Frontal cortex (tissue), 4 donors: Measurements from ENCODE around the gene C1QTNF5. TPM values are rescaled to one million over a fixed set of nuclear protein-coding genes. Genes with fewer than 3 reads are reported as not detected.
A peak's percentile ranks its signal among the peaks of the same experiment; 100 is the strongest.

ENCODE experiments used
- DNase-seq, 2 donors: peaks; one replicate each; pipeline ENCODE4 v3.0.0; 2012; ENCODE audit warnings: low spot score in 2 of 2
- FAIRE-seq: peaks from 2 replicates; lab custom pipeline; 2012; peaks lifted over from hg19 to GRCh38; lab: Jason Lieb, UNC
- total RNA-seq: library from RNA; depleted of rRNA; stranded (reverse); fragments of >200 nt; gene quantifications from one replicate; pipeline ENCODE4 v1.2.3, GENCODE V29; 2014
- donor health status: control.
- donor health status: control.
- donor health status: control.

The C1QTNF5 gene
- total RNA-seq, 1 donor from 2014 or later: 2.4 TPM

DNA sequence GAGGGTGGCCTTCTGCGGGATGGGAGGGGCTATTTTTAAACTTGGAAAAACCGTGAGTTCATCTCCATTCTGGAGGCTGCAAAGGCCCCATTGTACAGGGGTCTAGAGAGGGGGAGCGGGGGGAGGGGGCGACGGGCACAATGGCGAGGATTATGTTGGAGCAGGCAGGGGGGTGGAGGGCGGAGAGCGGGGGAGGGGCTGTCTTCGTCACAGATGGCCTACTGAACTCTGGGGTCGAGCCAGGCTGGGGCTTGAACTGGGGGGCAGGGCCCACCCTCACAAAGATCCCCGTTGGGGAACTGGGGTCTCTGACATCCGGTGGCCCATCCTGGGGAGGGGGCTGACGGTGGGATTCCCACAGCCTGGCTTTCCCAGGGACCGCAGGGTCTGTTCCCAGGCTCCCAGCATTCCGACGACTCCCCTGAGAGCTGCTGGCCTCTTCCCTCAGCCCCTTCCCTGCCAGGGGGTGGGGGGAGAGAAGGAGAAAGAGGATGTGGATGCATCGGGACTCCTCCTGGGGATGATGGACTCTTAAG is 20.4 kb downstream of the C1QTNF5 start:
- DNase-seq (peak in 1 of 2 donors; percentile 86), FAIRE-seq (no peak)

DNA sequence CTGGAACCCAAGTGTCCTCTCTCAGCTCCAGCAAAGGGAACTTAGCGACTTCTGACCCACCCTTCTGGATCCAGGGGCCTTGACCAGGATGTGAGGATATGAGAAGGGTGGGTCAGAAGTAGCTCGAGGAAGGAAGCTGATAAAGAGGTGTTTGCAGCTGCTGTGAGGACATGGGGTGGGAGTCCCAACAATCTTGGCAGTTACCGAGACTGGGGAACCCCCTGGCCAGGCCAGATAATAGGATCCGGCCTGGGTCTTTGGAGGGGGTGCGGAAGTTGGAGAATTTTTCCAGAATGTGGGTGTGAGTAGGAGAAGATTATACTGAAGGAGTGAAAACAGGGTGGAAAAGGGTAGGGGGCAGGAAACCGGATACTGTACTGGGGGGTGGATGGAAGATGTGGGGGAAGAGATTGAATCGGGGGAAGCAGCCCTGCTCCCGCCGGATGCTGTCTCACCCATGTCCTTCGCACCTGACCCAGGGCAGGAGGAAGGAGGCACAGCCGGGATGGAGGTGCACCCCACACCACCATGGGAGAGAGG is 20.9 kb downstream of the C1QTNF5 start:
- FAIRE-seq (no peak), DNase-seq (no peak)

DNA sequence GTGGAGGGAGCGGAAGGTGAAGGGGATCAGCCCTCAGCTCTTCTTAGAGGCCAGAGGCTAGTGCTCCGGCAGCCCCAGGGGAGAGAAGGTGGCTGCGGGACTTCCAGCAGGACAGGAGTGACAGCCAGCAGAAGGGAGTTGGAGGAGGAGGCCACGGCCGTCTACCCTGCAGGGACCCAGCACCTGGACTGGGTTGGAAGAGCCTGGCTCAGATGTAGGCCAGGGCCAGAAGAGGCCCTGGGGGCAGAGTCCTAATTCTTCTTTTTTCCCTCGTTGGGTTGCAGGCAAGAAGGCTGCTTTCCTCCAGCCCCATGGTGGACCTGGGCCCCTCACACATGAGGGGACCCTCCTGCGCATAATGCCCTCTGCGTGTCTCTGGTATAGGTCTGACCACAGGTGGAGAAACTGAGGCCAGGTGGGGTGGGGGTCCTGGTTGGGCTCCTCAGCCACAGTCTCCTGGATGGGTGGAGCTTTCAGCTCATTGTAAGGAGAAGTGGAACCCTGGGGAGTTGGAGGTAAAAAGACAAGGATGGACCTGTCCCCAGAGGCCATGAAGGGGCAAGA is 21.5 kb downstream of the C1QTNF5 start:
- FAIRE-seq (no peak), DNase-seq (no peak)

DNA sequence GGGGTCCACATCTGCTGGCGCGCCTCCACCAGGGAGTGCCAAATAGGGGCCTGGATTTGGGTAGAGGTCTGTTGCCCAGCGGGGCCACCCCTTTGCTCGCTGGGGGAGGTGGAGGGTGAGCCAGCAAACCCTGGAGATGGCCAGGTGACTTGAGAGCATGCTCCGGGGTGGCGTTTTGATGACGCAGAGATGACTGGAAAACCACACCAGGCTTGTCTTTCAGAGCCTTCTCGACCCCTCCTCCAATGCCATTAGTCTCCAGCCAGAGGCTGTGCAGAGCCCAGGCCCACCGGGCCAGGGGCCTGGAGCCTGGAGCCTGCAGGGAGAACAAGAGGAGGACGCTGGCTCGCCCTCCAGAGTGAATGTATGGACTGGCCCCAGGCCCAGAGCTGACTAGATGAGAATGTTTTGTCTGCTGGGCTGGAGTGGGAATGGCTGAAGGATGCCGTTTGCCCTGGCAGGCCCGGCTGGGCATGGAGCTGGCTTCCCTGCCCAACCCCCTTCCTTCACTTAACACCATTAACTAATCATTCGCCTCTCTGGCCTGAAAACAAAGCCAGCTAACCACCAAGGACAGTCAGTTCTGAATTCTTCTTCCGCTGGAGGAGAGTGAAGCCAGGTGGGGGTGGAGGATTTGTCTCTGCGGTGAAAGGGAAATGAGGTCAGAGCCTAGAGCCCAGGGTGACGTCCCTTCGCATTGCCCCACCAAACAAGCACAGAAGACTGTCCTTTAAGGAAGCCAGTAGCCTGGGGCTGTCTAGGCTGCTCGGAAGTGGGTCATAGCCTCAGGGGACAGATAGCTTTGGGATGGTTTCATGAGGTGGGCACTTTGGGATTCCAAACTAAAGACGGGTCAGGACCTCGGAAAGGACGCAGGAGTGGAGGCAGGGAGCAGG is 22.2 kb downstream of the C1QTNF5 start:
- FAIRE-seq: no peak
- DNase-seq: no peak

DNA sequence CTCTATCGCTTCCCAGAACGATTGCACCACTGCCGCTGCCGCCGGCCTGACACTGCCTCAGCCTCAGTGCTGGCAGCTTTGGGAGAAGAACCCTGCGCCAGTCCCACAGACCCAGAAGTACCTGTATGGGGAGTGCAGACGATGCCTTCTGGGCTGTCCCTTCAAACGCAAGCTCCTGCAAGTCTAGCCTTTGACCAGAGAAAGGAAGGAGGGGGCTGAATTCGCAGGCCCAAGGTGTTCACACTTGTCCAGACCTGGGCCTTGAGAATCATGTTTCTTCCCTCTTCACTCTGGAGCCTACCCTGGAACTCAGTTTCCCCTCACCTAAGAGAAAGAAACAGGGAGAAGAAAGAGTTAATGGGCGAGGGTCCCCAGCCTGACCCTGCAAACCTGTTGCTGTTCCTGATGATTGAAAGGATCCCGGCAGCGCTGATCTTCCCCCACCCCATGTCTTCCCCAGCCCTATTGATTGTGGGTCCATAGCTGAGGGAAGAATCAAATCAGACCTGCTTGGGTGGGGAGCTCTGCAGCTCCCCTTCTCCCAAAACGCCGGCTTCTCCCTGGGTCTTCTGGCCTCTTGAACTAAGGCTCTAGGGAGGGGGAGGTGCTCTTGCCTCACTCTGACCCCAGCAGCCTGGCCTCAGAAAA is 23.0 kb downstream of the C1QTNF5 start:
- FAIRE-seq: no peak
- DNase-seq: no peak

DNA sequence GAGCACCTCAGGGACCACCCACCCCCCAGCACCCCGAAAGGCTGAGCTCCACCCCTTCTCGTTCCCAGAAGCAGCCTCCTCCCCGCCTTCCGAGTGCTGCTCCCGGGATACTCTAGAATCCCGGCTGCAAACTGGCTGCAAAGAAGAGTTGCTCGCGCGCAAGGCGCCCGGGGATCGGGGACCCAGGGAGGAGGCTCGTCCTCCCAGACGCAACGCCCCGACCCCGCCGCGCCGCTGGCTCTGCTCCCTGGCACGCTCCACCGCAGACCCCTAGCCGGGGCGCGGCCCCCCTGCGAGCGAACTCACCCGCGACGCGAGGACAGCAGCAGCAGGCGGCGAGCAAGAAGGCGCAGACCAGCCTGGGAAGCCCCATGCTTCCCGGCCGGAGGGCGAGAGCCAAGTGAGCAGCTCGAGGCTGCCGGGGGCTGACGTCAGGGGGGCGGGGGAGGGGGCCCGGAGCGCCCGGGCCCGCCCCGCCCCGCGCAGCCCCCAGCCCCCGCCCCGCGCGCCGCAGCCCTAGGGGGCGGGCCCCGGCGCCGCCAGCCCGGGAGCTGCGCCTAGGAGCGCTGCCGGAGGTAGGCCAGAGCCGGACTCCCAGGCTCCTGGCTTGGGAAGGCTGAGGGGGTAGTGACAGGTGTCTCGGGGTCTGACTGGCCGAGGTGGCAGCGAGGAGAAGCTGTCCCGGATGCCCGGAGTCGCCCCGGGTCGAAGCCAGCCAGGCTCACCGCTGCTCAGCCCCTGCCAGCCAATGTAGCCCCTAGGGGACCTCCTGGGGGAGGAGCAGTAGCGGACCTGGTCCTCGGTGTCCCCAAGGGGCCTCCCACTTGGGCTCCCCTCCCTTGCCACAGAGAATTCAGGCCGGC is 23.7 kb downstream of the C1QTNF5 start, which contains the start of gene MCAM:
Gene MCAM (minus strand): TSS at position 402 of the 863 bp plus-strand sequence. CDS start 29 bp downstream, at position 373.
- DNase-seq: peak; percentile 78
- FAIRE-seq: no peak

DNA sequence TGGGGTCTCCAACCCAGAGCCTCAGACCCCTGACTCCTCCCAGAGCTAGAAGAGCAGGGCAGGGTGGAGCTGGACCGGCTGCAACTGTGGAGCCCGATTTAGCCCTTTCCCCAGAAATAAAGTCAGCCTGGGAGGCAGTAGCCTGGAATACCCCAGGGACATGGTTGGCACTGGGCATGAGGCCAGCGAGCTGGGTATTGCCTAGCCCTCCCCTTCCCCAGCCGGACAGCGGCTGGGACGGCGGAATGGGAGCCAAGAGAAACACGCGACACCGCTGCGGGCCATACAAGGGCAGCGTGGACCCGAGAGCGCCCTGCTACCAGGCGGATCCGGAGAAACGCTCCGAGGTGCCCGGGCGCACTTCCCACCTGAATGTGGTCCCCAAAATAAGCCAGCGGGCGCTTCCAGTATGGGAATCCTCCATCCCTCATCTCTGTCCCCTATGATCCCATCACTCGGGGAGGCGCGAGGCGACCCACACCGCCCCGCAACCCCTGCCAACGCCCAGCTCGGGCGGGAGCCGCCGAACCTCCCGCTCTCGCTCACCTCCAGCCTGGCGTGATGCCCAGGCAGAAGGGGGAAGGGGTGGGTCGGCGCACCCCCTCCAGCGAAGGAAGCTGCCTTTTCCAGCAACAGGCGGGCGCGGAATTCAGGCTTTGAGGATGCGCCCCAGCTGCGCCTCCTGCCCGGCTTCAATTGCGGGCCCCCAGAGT is 24.5 kb downstream of the C1QTNF5 start:
- FAIRE-seq: no peak
- DNase-seq: peak in 1 of 2 donors; percentile 79

DNA sequence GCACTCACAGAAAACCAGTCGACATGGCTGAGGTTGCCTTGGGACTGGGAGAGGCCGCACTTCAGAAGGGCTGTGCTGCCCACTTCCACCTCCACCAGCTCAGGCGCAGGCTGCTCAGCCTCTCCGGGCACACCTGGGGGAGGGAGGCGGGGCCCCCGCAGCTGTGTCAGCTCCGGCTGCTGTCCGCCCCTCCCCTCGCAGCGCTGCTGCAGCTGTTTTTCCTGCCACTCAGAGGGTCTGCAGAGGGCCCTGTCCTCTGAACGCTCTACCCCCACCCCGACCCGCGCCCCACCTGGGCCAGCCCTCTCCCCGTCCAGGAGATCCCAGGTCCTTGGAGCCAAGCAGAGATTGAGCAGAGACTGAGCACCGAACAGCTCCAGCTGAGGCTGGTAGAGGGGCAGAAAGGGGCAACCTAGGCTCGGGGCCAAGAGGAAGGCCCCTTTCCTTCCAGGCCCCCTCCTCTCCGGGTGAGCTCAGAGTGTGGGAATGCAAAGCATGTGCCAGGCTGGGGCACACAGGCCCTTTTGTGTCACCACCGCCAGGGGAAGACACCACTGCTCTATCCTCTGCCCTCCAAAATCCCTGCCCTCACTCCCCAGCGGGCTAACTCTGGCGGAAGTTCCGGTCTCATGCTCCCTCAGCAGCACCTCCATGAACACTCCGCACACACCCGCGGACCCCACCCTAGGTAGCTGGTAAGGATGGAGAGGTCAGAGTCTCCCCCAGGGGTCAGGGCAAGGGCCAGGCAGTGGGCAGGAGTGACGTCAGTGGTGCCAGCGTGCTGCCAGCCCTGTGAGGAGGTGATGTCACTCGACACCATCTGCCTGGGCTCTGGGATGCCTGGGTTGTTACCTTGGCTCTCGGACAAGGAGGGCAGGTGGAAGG is 25.3 kb downstream of the C1QTNF5 start:
- DNase-seq: peak; percentile 67 to 75
- FAIRE-seq: no peak

DNA sequence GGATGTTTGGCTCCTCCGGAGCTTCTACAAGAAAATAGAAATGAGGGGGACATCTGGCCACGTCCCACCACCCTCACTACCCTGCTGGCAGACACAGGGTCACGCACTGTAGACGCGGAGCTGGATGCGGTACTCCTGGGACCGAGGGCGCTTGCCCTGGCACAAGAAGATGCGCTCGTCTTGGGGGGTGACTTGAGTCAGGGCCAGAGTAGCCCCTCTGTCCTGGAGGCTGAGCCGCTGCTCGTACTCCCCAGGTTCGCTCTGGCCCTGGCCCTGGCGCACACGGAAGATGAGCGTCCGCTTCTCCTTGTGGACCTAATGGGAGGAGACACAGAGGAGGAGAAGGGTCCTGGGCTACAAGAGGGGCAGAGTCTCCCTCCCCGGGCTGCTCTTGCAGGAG is 26.0 kb downstream of the C1QTNF5 start:
- no peak for DNase-seq
- no peak for FAIRE-seq

DNA sequence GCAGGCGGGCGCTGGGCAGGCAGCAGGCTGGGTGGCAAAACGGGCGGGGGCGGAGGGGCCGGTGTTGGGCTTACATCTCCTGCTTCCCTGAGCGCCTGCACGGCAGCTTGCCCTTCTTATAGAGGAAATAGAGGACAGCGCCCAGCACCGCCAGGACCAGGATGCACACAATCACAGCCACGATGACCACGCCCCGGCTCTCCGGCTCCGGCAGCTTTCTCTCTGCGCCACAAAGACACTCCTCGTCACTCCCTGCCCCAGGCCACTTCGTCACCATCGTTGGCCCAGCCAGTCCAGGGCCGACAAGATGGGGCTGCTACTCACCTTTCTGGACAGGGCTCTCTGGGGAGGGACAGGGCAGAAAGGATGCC is 30.0 kb downstream of the C1QTNF5 start:
- DNase-seq (no peak), FAIRE-seq (no peak)

DNA sequence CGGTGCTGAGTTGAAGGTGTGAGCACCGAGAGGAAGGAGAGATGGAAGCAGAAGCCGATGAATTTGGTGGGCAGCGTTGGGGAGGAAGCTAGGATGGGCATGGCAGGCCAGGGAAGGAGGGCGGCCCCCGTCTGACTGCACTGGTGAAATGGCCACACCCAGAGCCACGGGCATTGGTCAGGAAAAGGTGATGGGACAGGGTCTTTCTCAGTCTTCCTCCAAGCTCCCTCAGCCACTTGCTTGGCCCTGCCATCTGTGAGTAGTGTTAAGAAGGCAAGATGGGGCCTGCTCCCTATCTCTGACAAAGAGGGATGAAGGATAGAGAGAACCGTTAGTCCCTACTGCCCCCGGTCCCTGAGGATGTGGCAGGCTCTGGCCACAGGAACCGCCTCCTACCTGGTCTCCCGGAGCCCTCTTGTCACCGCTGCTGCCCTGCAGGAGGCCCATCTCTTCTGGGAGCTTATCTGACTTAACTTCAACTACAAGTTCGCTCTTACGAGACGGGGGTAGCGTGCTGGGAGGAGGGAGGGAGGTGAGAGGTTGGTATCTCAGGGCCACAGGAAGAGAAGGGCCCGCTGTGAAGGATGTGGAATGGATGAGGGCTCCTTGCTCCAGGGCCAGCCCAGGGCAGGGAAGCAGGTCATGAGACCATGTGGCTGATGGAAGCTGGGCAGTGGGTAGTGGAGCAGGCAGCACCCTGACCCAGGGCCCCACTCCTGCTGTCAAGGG is 30.6 kb downstream of the C1QTNF5 start:
- no peak for FAIRE-seq
- no peak for DNase-seq

DNA sequence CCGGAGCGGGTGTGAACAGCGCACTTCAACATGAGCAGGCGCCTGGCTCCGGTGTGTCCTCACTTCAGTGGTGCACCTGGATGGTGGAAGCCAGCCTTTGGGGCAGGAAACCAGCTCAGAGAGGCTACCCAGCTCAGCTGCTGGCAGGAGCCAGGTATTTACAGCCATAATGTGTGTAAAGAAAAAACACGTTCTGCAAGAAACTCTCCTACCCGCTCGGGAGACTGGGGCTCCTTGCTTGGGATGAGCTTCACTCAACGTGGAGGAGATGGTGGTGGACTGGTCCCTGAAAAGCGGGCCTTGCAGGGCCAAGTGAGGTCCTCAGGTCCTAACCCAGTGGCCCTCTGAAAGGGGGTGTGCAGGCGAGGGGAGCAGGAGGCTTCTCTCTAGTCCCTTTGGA is 31.3 kb downstream of the C1QTNF5 start:
- no peak for FAIRE-seq
- DNase-seq: no peak

DNA sequence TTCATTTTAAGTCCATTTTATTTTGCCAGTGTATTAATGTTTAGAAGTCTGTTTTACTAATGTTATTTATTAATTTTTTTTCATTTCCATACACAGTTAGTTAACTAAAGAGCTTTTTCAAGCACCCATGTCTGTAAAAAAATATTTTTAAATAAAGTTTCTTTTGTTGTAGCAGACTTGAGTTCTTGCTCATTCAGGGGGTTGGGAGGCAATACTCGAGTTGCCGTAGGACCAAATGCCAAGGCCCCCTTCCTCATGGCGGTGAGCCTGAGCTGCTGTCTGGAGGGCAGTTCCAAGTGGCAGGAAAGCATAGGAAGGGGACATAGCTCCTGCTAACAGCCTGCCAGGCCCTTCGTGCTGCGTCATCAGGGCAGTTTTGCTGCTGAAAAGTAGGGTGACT is 32.7 kb downstream of the C1QTNF5 start:
- no peak for FAIRE-seq
- DNase-seq: no peak

DNA sequence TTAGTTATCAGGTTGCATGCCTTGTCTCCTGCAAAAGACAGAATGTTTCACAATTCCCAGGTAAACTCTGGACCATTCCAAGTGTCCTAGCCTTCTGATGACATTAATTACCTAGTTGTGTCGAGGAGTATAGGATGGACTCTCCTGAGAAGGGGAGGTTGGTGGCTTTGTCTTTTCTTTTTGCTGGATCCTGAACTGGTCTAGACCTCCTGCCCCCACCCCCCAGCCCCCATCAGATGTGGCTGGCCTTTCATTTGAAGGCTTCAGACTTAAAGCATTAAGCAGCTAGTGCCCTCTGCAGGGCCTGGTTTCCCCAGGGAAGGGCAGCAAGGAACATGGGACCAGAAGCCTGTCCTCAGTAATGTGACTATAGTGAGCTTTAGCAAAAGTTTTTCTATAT is 33.5 kb downstream of the C1QTNF5 start:
- FAIRE-seq: no peak
- no peak for DNase-seq

DNA sequence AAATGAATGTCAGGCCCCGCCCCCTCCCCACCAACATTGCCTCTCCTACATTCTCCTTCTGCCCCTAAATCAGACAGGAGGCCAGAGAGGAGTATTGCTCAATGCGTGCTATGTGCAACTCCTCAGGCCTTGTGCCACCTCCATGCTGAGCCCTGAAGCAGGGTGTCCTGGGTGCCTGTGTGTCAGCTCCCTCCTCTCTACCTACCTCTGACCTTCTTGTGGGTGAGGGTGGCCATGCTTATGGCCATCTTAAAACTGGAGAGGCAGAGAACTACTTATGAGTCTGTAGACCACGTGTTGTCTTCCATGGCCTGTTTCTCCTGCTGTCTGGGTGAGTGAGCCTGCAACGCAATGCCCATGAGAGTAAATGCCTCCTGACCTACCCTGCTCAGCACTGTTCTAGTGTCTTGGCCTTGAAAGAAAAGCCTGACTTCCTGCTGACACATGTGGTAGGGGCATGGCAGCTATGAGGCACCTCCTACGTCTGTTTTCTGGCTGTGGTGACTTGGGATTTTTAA is 34.3 kb downstream of the C1QTNF5 start:
- FAIRE-seq: no peak
- DNase-seq: no peak

DNA sequence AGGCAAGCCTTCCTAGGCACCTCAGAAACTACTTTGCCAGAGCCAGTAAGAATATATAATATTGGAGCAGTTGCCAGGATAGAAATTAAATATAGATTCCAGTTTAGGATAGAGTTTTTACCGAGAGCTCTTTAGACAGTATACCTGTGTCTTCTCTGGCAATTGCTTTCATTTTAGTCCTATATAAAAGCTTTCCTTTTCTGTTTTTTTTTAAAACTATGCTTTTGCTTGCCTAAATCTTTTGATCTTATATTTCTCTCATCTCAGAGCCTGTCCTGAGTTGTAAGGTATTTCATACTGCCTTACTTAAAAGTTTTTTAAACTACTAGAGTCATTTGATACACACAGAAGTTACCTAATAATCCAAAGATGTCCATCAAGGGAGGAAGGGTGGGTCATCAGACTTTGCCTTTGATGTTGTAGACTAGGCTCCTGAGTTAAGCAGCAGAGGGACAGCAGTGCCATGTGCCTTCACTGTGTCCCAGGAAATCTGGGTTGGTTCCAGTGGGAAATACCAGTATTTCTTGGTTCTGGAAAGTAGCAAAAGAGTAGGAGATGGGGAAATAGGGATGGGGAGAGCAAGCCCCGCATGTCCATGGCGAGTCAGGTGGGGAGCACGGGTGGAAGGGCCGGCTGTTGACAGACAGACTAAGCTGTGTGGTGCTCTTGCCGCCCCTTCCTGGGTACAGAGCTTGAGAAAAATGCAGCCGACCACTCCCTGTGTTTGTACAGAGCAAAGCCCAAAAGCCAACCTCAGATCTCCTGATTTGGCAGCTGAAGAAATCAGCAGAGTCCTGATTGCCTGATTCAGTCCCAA is 34.9 kb downstream of the C1QTNF5 start:
- no peak for DNase-seq
- FAIRE-seq: no peak
